GM18858 (cell line): ENCODE measurements around the gene WNK4.

ENCODE experiments used
- ATAC-seq: cut with Tn5 transposase; IDR thresholded peaks from one replicate; pipeline ENCODE4 v1.9.1; 2021; ENCODE audit not compliant: unreplicated experiment

Gene WNK4

GRCh38 chr17:42832934-42833766 is 52.7 kb downstream of the WNK4 start, which contains the start of gene PSME3:
Gene PSME3, plus strand, starts transcription at chr17:42833397. Its CDS starts 235 bp downstream, at chr17:42833632.
- ATAC-seq = peak; percentile 65

GRCh38 chr17:42833767-42834422 is 53.5 kb downstream of the WNK4 start:
- ATAC-seq = no peak

GRCh38 chr17:42835732-42836131 is 55.3 kb downstream of the WNK4 start:
- ATAC-seq = no peak

GRCh38 chr17:42841975-42842685 is 61.7 kb downstream of the WNK4 start:
- ATAC-seq = no peak

- ATAC-seq = no peak
Measured at GRCh38 chr17:42843358-42843934, 63.0 kb downstream of the WNK4 start.

GRCh38 chr17:42844271-42844670 is 63.9 kb downstream of the WNK4 start, which contains the start of gene AOC2:
Gene AOC2, plus strand, starts transcription at chr17:42844580. Its CDS starts 47 bp downstream, at chr17:42844627.
- no peak for ATAC-seq

- ATAC-seq = no peak
Measured at GRCh38 chr17:42844761-42845555, 64.5 kb downstream of the WNK4 start.

- no peak for ATAC-seq
Measured at GRCh38 chr17:42845556-42845917, 65.1 kb downstream of the WNK4 start.

- ATAC-seq = no peak
Measured at GRCh38 chr17:42845918-42846593, 65.6 kb downstream of the WNK4 start.
